Upper lobe of left lung (tissue), 4 donors: Measurements from ENCODE around the gene KL.

Experiments used
- CTCF ChIP-seq, 6 experiments: fragments of 450-650 bp in 4 of 6; fragments of 200-600 bp in 2 of 6; sonication (generic) in 2 of 6; IDR thresholded peaks; one replicate each; pipeline ENCODE4 v1.5.1; 2016 to 2019; ENCODE audit warnings: antibody characterized with exemption in 6 of 6
- EP300 ChIP-seq, 4 donors: sonication (generic); formaldehyde crosslinking; IDR thresholded peaks; one replicate each; pipeline ENCODE4 v1.5.1; 2017; ENCODE audit warnings: antibody characterized with exemption in 4 of 4, control low read depth in 2 of 4
- POLR2A ChIP-seq, 4 donors: fragments of 450-650 bp; IDR thresholded peaks; one replicate each; pipeline ENCODE4 v1.5.1; 2016 to 2017; ENCODE audit warnings: antibody characterized with exemption in 4 of 4, mild to moderate bottlenecking in 2 of 4
- POLR2AphosphoS5 ChIP-seq, 2 donors: sonication (generic); formaldehyde crosslinking; IDR thresholded peaks; one replicate each; pipeline ENCODE4 v1.5.1; 2017; ENCODE audit warnings: antibody characterized with exemption in 2 of 2

DNA sequence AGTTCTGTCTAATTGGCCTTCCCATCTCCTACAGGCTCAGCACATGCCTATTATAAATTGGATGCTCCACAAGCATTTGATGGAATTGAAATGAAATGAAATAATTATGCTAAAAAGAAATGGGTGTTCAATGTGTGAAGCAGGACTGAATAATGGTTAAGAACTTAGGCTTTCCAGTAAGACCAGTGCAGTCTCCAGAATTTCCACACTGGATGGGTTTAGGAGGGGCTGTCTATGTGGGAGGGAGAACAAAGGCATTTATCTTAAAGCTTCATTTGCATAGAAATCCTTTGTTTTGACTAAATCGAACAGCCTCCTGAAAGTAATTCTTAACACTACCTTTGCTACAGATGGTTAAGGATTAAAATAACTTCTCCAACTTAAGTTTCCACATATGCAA lies 47.9 kb upstream of the KL start:
- TF ChIP-seq POLR2A (IDR thresholded peaks at IDR 0.05) (no peak), POLR2AphosphoS5 (IDR thresholded peaks at IDR 0.05) (no peak), CTCF (IDR thresholded peaks at IDR 0.05) (no peak), EP300 (IDR thresholded peaks at IDR 0.05) (no peak)
